HG03469 (cell line): ENCODE data around the gene PHOSPHO1.
"Not testable (repeated sequence)": the region's sequence is repeated elsewhere in the genome, so short reads cannot be mapped to it uniquely, and the experiment has no call there.

Experiments used
- ATAC-seq: cut with Tn5 transposase; IDR thresholded peaks from one replicate; pipeline ENCODE4 v1.9.1; 2021; ENCODE audit warnings: mild to moderate bottlenecking, moderate library complexity, moderate number of reproducible peaks; ENCODE audit not compliant: unreplicated experiment

PHOSPHO1 gene

GRCh38 chr17:49194297-49194607 is 36.3 kb downstream of the PHOSPHO1 start:
- no peak for ATAC-seq

- ATAC-seq = no peak
Observed at GRCh38 chr17:49193513-49194296, 36.9 kb downstream of the PHOSPHO1 start.

- peak; percentile 0 for ATAC-seq
Observed at GRCh38 chr17:49191917-49192741, 38.5 kb downstream of the PHOSPHO1 start.

GRCh38 chr17:49191409-49191916 is 39.1 kb downstream of the PHOSPHO1 start:
- ATAC-seq = no peak

- no peak for ATAC-seq
Observed at GRCh38 chr17:49190932-49191331, 39.7 kb downstream of the PHOSPHO1 start.

- no peak for ATAC-seq
Observed at GRCh38 chr17:49187301-49187700, 43.3 kb downstream of the PHOSPHO1 start.

GRCh38 chr17:49185381-49185780 is 45.2 kb downstream of the PHOSPHO1 start:
- ATAC-seq = not testable (repeated sequence)

- not testable (repeated sequence) for ATAC-seq
Observed at GRCh38 chr17:49184522-49184921, 46.1 kb downstream of the PHOSPHO1 start.

- ATAC-seq = no peak
Observed at GRCh38 chr17:49183801-49184200, 46.8 kb downstream of the PHOSPHO1 start.

- ATAC-seq = no peak
Observed at GRCh38 chr17:49183341-49183740, 47.2 kb downstream of the PHOSPHO1 start.

GRCh38 chr17:49180998-49181635 is 49.5 kb downstream of the PHOSPHO1 start:
- ATAC-seq = no peak

GRCh38 chr17:49180303-49180702 is 50.3 kb downstream of the PHOSPHO1 start:
- no peak for ATAC-seq

GRCh38 chr17:49175978-49176377 is 54.6 kb downstream of the PHOSPHO1 start:
- ATAC-seq = not testable (repeated sequence)
